ENCODE data around the gene IL12RB2.

- TF ChIP-seq POLR2A (IDR thresholded peaks at IDR 0.05; ENCODE audit: low read depth, low read length) (no peak), POLR2AphosphoS5 (IDR thresholded peaks at IDR 0.05; ENCODE audit: low read depth, low read length) (no peak), SPI1 (IDR thresholded peaks at IDR 0.05; ENCODE audit: low read depth, low read length) (no peak), TAF1 (IDR thresholded peaks at IDR 0.05; ENCODE audit: low read depth, low read length) (no peak)
Observed at GRCh38 chr1:67393240-67393639, 85.6 kb downstream of the IL12RB2 start.

All from GM12891 (cell line).